SK-N-SH (cell line): ENCODE measurements around the gene STIP1. TPM values are rescaled to one million over a fixed set of nuclear protein-coding genes. Genes with fewer than 3 reads are reported as not detected.

Experiments used
- CTCF ChIA-PET: fragments of 300-600, 350-600 bp; formaldehyde crosslinking; extraction: SDS; loops from one replicate; lab custom pipeline; 2021; lab: Yijun Ruan, JAX
- POLR2A ChIA-PET: fragments of 350-600 bp; sonication (Branson Sonifier 250); formaldehyde crosslinking; extraction: SDS; loops from one replicate; lab custom pipeline; 2020; ENCODE audit warnings: antibody characterized with exemption, inconsistent platforms; lab: Yijun Ruan, JAX
- DNase-seq: peaks from one replicate; pipeline ENCODE4 v3.0.0; 2012
- H2AFZ ChIP-seq: fragments of 200-600 bp; sonication (generic); 2 replicates; pipeline ENCODE4 v1.8.1; 2016; ENCODE audit warnings: antibody characterized with exemption, mild to moderate bottlenecking, low read depth
- H3F3A ChIP-seq: fragments of 200-600 bp; sonication (generic); replicated peaks from 2 replicates; pipeline ENCODE3; 2016; ENCODE audit warnings: antibody characterized with exemption, mild to moderate bottlenecking; ENCODE audit not compliant: insufficient read depth
- H3K27ac ChIP-seq, 2 experiments: fragments of 200-500 bp in 1 of 2; fragments of 200-600 bp in 1 of 2; sonication (Bioruptor generic) in 1 of 2; sonication (generic), shearing (Covaris generic) in 1 of 2; 2 replicates each; pipeline versions ENCODE4 v1.5.1 to v1.6.1; 2014 to 2016; ENCODE audit warnings: low read depth in 2 of 2, inconsistent platforms in 1 of 2, low read length in 1 of 2, mild to moderate bottlenecking in 1 of 2, mixed read lengths in 1 of 2
- H3K27me3 ChIP-seq: fragments of 200-600 bp; sonication (generic), shearing (Covaris generic); 2 replicates; pipeline ENCODE4 v1.6.1; 2016; ENCODE audit warnings: mixed run types; ENCODE audit not compliant: insufficient read depth
- H3K36me3 ChIP-seq, 2 experiments: fragments of 200-500 bp in 1 of 2; fragments of 200-600 bp in 1 of 2; sonication (Bioruptor generic) in 1 of 2; sonication (generic) in 1 of 2; replicated peaks in 1 of 2; 2 replicates each; pipeline versions ENCODE3 to v1.5.1; 2014 to 2016; ENCODE audit warnings: low read length in 1 of 2, mild to moderate bottlenecking in 1 of 2; ENCODE audit not compliant: insufficient read depth in 2 of 2, control insufficient read depth in 1 of 2
- H3K4me1 ChIP-seq, 2 experiments: fragments of 200-500 bp in 1 of 2; fragments of 200-600 bp in 1 of 2; sonication (Bioruptor generic) in 1 of 2; sonication (generic), shearing (Covaris generic) in 1 of 2; 2 replicates each; pipeline versions ENCODE4 v1.5.1 to v1.6.1; 2014 to 2016; ENCODE audit warnings: low read depth in 1 of 2, low read length in 1 of 2, mixed run types in 1 of 2; ENCODE audit not compliant: insufficient read depth in 2 of 2, control insufficient read depth in 1 of 2
- H3K4me2 ChIP-seq: fragments of 200-600 bp; sonication (generic), shearing (Covaris generic); 2 replicates; pipeline ENCODE4 v1.6.1; 2017; ENCODE audit warnings: mixed run types
- H3K4me3 ChIP-seq, 2 experiments: fragments of 200-500 bp in 1 of 2; fragments of 200-600 bp in 1 of 2; sonication (Bioruptor generic) in 1 of 2; sonication (generic), shearing (Covaris generic) in 1 of 2; 2 replicates each; pipeline versions ENCODE4 v1.5.1 to v1.8.1; 2014 to 2016; ENCODE audit warnings: low read depth in 2 of 2, inconsistent platforms in 1 of 2, low read length in 1 of 2, mild to moderate bottlenecking in 1 of 2, mixed read lengths in 1 of 2, moderate library complexity in 1 of 2
- H3K79me2 ChIP-seq: fragments of 200-600 bp; sonication (generic); 2 replicates; pipeline ENCODE4 v1.8.1; 2017; ENCODE audit warnings: mild to moderate bottlenecking; ENCODE audit not compliant: insufficient read depth
- H3K9ac ChIP-seq: fragments of 200-600 bp; sonication (generic); 2 replicates; pipeline ENCODE4 v1.6.1; 2017; ENCODE audit warnings: mixed run types
- H3K9me2 ChIP-seq: fragments of 200-600 bp; sonication (generic); 2 replicates; pipeline ENCODE4 v1.6.1; 2017; ENCODE audit warnings: mixed run types
- H3K9me3 ChIP-seq: fragments of 200-600 bp; sonication (generic); 2 replicates; pipeline ENCODE4 v1.6.1; 2017; ENCODE audit warnings: mixed run types, mild to moderate bottlenecking, moderate library complexity
- H4K20me1 ChIP-seq: fragments of 200-600 bp; sonication (generic); 2 replicates; pipeline ENCODE4 v1.6.1; 2017; ENCODE audit warnings: mild to moderate bottlenecking, mixed run types; ENCODE audit not compliant: insufficient read depth
- EZH2phosphoT487 ChIP-seq: fragments of 200-600 bp; sonication (generic); IDR thresholded peaks from 2 replicates; pipeline ENCODE4 v1.6.1; 2017; ENCODE audit warnings: low read depth, mixed run types, mild to moderate bottlenecking, antibody characterized with exemption, moderate library complexity, borderline replicate concordance
- FOSL2 ChIP-seq: IDR thresholded peaks from 2 replicates; pipeline ENCODE4 v1.4.0; 2012; ENCODE audit warnings: low read depth, mild to moderate bottlenecking, moderate library complexity, borderline replicate concordance
- FOXJ3 ChIP-seq: sonication (generic); formaldehyde crosslinking; IDR thresholded peaks from 2 replicates; pipeline ENCODE4 v1.5.1; 2020; ENCODE audit warnings: mild to moderate bottlenecking, missing genetic modification reagents
- GABPA ChIP-seq: IDR thresholded peaks from 2 replicates; pipeline ENCODE4 v1.4.0; 2012; ENCODE audit warnings: low read depth, mild to moderate bottlenecking
- MEF2A ChIP-seq: IDR thresholded peaks from 2 replicates; pipeline ENCODE4 v1.4.0; 2012; ENCODE audit warnings: low read depth, borderline replicate concordance
- RFX5 ChIP-seq: IDR thresholded peaks from 2 replicates; pipeline ENCODE4 v1.6.1; 2012; ENCODE audit warnings: mild to moderate bottlenecking, improper control_type of control experiment, low read length
- RXRA ChIP-seq: IDR thresholded peaks from 2 replicates; pipeline ENCODE4 v1.4.0; 2012; ENCODE audit warnings: low read depth, mild to moderate bottlenecking, borderline replicate concordance
- TAF1 ChIP-seq: IDR thresholded peaks from 2 replicates; pipeline ENCODE4 v1.6.1; 2012; ENCODE audit warnings: low read depth, mild to moderate bottlenecking, low read length, moderate library complexity, borderline replicate concordance
- TCF12 ChIP-seq: IDR thresholded peaks from 2 replicates; pipeline ENCODE4 v1.4.0; 2012
- YY1 ChIP-seq: IDR thresholded peaks from 2 replicates; pipeline ENCODE4 v1.4.0; 2012; ENCODE audit warnings: low read depth, mild to moderate bottlenecking
- WGBS: methylation state at CpG from one replicate; pipeline ENCODE4 v1.1.6; 2017; ENCODE audit warnings: low lambda C conversion rate; 5-methylcytosine and 5-hydroxymethylcytosine counted together
- polyA plus RNA-seq, 3 experiments: library from polyadenylated mRNA; depleted of rRNA; stranded (reverse); fragments of >200 nt; gene quantifications; 2 replicates each; pipeline ENCODE4 v1.2.3, GENCODE V29; 2012
- TF ChIP-seq, protein P1 (sequence below): fragments of 150-350 bp; IDR thresholded peaks from 2 replicates; pipeline ENCODE4 v1.6.1; 2016; ENCODE audit warnings: mild to moderate bottlenecking, low read depth, low read length
- TF ChIP-seq, protein P2 (sequence below): fragments of 200-600 bp; sonication (generic); IDR thresholded peaks from 2 replicates; pipeline ENCODE4 v1.6.1; 2017; ENCODE audit warnings: antibody characterized with exemption, mild to moderate bottlenecking, moderate library complexity
- TF ChIP-seq, protein P3 (sequence below): fragments of 150-350 bp; IDR thresholded peaks from 2 replicates; pipeline ENCODE4 v1.6.1; 2017; ENCODE audit warnings: antibody characterized with exemption, low read length, low read depth, borderline replicate concordance
- TF ChIP-seq, protein P4 (sequence below): IDR thresholded peaks from 2 replicates; pipeline ENCODE4 v1.4.0; 2012; ENCODE audit warnings: low read depth, borderline replicate concordance

Gene STIP1
- polyA plus RNA-seq, 1 of the 3 experiments (the other 2 are of a cell fraction), result 163 TPM

DNA sequence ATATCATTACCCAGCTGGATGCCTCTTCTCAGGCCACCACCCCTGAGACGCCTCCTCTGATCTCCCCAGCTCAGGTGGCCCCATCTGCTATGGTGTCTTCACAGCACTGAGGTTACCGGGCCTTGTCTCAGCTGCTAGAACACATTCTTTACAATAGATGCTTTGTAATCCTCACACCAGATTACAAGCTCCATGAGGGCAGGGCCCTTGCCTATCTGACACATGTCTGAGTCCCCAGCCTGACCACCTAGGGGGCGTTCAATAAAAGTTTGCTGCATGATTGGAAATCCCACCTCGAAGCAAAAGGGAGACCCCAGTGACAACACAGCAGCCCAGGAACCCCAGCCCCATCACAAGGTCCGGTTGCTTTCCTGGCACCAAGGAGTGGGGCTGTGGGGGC is 22.0 kb upstream of the STIP1 start:
- no peaks in the 10 kb centered on the region for H3F3A ChIP-seq

More for the DNA sequence above, 22.0 kb upstream of the STIP1 start:
- DNase-seq, result no peak
- Histone ChIP-seq H3K36me3 (no peaks in the 10 kb centered on the region), H3K4me1 (peaks cover 8 to 15% of the 10 kb centered on the region in 2 experiments; a peak in 3 of 4 replicates), H3K9me3 (no peaks in the 10 kb centered on the region), H3K79me2 (peaks cover 7% of the 10 kb centered on the region; the same call in 1 of the 2 replicates), H3K27me3 (no peaks in the 10 kb centered on the region), H3K9me2 (no peaks in the 10 kb centered on the region), H3K4me3 (no peak overlapping the region), H4K20me1 (no peaks in the 10 kb centered on the region), H2AFZ (no peak overlapping the region), H3K9ac (no peak overlapping the region), H3K4me2 (no peak overlapping the region), H3K27ac (no peak overlapping the region)
- ChIA-PET CTCF (interaction anchor here (0.7 to 7.2 kb wide), 8 partner anchors 13 to 327 kb away, joined by 3 to 61 read pairs (median 4); no protein-coding TSS in a partner anchor), POLR2A (interaction anchor here (0.9 kb wide), 1 partner anchor 21 kb away, joined by 3 read pairs; no protein-coding TSS in a partner anchor)
- WGBS, result 96% methylated on average over 5 of the region's 5 CpGs
- TF ChIP-seq TCF12 (no peak), RXRA (no peak), GABPA (no peak), FOXJ3 (no peak), YY1 (no peak), TAF1 (no peak), RFX5 (no peak), FOSL2 (no peak), MEF2A (no peak), EZH2phosphoT487 (no peak)
- TF ChIP-seq, protein P1, sequence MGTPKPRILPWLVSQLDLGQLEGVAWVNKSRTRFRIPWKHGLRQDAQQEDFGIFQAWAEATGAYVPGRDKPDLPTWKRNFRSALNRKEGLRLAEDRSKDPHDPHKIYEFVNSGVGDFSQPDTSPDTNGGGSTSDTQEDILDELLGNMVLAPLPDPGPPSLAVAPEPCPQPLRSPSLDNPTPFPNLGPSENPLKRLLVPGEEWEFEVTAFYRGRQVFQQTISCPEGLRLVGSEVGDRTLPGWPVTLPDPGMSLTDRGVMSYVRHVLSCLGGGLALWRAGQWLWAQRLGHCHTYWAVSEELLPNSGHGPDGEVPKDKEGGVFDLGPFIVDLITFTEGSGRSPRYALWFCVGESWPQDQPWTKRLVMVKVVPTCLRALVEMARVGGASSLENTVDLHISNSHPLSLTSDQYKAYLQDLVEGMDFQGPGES, result no peak
- TF ChIP-seq, protein P2, sequence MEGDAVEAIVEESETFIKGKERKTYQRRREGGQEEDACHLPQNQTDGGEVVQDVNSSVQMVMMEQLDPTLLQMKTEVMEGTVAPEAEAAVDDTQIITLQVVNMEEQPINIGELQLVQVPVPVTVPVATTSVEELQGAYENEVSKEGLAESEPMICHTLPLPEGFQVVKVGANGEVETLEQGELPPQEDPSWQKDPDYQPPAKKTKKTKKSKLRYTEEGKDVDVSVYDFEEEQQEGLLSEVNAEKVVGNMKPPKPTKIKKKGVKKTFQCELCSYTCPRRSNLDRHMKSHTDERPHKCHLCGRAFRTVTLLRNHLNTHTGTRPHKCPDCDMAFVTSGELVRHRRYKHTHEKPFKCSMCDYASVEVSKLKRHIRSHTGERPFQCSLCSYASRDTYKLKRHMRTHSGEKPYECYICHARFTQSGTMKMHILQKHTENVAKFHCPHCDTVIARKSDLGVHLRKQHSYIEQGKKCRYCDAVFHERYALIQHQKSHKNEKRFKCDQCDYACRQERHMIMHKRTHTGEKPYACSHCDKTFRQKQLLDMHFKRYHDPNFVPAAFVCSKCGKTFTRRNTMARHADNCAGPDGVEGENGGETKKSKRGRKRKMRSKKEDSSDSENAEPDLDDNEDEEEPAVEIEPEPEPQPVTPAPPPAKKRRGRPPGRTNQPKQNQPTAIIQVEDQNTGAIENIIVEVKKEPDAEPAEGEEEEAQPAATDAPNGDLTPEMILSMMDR, result no peak
- TF ChIP-seq, protein P3, sequence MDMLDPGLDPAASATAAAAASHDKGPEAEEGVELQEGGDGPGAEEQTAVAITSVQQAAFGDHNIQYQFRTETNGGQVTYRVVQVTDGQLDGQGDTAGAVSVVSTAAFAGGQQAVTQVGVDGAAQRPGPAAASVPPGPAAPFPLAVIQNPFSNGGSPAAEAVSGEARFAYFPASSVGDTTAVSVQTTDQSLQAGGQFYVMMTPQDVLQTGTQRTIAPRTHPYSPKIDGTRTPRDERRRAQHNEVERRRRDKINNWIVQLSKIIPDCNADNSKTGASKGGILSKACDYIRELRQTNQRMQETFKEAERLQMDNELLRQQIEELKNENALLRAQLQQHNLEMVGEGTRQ, result no peak
- TF ChIP-seq, protein P4, sequence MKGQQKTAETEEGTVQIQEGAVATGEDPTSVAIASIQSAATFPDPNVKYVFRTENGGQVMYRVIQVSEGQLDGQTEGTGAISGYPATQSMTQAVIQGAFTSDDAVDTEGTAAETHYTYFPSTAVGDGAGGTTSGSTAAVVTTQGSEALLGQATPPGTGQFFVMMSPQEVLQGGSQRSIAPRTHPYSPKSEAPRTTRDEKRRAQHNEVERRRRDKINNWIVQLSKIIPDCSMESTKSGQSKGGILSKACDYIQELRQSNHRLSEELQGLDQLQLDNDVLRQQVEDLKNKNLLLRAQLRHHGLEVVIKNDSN, result no peak
